ENCODE results near the gene TLR10.
A peak's percentile ranks its signal among the peaks of the same experiment; 100 is the strongest.
"Not testable (repeated sequence)": the region's sequence is repeated elsewhere in the genome, so short reads cannot be mapped to it uniquely, and the experiment has no call there.

TLR10 gene

DNA sequence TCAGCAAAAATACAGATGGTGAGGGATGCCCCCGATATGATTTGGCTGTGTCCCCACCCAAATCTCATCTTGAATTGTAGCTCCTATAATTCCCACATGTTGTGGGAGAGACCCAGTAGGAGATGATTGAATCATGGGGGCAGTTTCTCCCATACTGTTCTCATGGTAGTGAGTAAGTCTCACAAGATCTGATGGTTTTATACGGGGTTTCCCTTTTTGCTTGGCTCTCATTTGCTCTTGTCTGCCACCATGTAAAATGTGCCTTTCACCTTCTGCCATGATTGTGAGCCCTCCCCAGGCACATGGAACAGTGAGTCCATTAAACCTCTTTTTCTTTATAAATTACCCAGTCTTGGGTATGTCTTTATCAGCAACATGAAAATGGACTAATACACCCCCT lies 15.8 kb downstream of the TLR10 start:
- not testable (repeated sequence) for DNase-seq (ENCODE audit: low read depth)

DNA sequence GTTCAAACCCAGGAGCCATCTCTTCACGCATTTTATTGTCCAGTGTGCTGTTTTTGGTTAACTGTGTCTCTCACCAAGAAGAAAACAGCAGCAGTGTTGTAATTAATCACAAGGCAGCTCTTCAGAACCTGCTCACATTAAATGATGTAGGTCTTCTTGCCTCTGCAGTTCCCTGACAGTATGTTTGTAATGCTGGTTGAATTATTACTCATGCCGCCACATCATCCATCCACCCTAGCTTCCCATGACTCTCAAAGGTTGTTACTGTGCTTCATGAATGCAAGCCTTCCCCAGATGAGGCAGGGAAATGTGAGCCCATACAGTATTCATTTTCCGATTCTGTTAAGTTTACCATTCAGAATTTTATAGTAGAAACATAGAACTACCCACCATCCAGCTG lies 17.4 kb downstream of the TLR10 start:
- no peak for DNase-seq (ENCODE audit: low read depth)

DNA sequence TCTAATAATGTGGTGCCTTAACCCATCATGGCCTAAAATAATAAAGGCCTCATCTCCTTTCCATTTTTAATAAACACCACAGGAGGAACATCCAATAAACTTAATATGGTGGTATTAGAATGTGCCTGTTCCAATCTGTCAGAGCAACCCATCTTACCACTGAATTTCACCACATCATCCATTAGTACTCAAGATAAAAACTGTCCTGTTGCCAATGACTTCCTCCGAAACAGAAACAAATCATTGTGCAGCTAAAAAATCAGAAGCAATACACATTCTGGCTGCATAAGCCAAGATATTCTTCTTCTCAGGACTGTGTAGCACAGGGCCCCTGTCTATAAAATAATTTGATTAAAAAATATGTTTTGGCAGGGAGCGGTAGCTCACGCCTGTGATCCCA lies 18.5 kb downstream of the TLR10 start:
- DNase-seq (ENCODE audit: low read depth) = no peak

DNA sequence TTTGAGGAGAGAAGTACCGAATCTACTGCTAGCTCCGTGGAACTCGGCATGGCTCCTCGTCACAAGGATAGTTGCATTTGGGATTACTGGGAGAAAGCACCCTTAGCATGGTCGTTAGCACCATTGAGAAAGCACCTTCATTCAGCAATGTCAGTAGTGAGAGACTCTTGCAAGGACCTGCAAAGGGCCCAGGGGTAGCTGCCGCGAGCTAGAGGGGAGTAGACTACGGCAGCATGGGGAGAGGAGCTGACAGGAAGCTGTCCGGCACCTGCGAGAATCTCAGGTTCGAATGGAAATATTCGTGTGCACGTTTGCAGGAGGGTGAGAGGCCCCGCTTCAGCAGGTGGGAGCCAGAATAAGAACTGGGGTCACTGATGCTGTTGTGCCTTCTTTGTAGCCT lies 20.2 kb downstream of the TLR10 start:
- no peak for DNase-seq (ENCODE audit: low read depth)

DNA sequence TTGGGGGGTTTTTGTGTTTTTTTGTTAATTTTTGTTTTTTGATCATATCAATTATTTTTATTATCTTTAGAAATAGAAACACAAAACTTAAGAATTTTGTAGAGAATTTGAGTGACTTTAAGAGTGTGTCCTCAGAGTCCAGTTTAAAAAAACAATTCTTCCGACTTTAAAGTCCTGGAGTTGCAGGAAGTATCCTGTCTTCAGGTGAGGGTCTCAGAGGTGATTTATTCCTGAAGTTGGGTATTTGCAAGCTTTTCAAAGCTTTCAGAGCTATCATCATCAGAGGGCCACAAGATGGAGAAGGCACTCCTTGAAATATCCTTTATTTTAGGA lies 23.0 kb downstream of the TLR10 start:
- DNase-seq (ENCODE audit: low read depth) = no peak

DNA sequence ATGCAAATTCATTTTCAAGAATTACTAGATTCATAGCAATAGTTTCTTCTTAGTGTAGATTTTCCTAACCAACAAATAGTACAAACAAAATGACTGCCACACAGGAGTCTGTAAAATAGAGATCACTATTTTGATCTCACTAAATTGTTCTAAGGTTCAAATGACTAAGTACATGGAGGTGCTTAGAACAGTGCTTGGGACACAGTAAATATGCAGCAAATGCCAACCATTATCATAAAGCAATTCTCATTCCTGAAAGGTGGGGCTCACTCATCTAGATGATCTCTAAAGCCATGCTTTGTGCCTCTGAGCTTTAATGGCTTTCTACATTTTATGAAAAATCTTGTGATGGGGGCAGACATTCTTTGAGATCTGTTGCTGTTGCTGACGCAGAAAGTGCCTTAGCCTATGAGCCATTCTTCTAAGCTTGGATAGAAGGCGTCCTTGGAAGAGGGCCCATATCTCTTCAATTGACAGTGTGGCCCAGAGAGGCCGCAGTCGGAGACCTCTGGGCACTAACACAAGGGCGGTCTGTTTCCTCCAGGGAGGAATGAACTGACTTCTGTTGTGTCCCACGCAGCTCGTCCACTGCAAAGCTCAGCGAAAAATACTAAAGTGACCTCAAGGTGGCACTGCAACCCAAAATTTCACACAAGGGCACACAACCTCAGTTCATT lies 23.5 kb downstream of the TLR10 start:
- DNase-seq (ENCODE audit: low read depth) = peak; percentile 16

DNA sequence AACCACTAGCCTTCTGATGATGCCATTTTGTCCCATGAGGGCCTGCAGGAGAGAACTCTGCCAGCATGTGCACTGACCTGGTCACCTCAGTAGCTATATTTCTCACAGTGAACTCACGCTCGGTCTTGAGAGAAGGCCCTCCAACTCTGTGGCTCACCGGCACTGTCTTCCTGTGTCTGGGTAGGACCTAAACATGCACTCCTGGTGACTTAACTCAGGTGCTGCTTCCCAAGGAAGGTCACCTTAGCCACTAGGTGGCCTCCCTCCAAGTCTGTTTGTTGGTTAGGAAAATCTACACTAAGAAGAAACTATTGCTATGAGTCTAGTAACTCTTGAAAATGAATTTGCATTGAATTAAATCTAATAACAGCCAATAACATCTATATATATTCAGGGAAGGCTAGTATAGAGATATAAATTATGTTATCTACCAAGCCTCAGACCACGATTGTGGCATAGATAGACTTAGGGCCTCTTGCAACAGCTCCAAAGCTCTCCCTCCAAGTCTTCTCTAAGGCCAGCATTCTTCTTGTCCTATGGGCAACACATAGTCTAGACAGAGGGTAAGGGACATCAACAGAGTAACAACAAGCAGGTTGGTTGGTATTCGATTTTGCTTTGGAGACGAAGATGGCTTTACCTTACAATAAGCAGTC lies 24.7 kb downstream of the TLR10 start:
- DNase-seq (ENCODE audit: low read depth) = no peak

DNA sequence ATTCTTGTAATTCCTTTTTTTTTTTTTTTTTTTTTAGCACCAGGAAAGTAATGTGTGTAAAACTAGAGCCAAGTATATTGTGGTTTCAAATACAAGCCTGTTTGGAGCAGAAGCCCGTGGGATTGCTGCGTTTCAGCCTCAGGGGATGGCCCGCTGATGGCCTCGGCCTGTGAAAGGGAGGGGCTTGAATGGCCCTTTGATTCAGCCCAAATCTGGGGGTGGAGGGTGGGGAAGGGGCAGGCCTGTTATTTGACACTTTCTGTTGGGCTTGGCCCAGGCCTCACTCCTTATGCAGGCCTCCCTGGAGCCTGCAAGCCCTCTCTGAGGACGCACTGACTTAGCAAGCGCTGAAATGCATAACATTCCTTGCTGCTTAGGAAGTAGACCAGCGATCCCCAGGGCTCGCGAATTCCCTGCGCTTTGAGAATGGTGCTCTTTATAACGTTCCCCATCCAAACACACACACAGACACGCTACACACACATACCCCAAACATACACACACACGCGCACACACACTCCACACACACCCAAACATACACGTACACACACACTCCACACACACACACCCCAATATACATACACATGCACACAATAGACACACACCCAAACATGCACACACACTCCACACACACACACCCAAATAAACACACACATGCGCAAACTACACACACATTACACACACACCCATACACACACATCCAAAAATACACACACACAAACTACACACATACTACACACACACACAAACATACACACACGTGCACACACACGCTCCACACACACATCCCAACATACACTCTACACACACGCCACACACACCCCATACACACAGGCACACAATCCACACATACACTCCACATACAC lies 29.6 kb downstream of the TLR10 start:
- DNase-seq (ENCODE audit: low read depth) = no peak

DNA sequence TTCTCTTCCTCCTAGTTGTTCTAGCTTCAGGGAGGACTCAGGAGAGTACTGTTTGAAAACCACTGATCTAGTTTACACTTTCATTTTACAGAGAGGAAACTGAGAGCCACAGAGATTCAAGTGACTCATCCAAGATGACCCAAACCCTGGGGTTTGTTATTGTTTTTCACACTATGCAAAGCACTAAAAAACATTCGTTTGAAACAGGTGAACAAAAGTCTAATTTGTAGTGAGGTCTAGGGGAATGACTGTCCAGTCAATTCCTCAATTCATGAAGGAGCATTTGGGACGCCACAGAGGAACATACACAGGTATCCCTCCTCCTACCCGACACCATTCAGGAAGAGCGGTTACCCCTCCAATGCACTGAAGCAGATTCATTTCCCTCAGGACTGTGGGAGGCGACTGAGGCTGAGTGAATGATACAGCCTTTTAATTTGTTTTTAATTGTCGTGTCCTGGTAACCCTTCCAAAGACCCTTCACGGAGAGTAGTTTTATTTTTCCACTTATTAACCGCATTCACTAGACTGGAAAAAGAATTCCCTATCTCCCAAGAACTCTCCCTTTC lies 30.3 kb downstream of the TLR10 start:
- DNase-seq (ENCODE audit: low read depth) = no peak

DNA sequence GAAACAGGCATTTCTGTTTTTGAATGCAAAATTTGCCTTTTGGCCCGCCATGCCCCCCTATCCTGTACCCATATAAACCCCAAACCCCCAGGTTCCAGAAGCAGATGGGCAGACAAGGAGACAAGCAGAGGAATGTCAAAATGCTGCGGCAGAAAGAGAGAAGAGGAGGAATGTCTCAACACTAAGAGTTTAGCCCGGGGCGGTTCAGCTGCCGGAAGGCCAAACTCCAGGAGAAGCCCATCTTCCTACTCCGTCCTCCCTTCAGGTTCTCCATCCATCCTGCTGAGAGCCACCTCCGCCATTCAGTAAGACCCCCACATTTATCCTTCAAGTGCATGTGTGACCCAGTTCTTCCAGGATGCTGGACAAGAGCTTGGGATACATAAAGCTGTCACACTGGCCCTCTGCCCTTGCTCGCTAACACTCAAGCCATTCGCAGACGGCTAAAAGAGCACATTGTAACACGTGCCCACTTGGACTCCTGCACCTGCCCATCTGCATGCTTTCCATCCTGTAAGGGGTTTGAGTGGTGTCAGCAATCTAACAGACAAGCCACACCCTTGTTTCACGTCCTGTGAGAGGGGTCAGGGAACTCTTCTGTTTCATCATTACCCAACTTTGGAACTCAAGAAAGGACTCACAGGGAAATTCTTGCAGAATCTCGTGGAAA lies 31.3 kb downstream of the TLR10 start:
- no peak for DNase-seq (ENCODE audit: low read depth)

DNA sequence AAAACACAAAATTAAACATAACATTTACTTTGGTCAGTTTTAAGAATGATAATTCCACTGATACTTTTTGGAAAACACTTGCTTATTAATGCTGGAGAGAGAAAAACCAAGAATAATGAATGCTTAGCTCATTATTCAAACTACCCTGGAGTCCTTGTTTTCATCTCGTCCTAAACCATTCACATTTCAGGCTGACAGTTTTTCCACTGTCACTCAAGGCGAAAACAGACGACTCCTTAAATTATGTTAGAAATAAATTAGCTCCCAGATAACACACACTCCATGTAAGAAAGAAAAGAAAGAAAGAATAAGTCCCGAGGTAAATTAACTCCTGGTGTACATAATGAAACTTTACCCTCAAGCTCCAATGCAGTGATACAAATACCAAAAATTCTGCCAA lies 33.5 kb downstream of the TLR10 start:
- DNase-seq (ENCODE audit: low read depth) = no peak

DNA sequence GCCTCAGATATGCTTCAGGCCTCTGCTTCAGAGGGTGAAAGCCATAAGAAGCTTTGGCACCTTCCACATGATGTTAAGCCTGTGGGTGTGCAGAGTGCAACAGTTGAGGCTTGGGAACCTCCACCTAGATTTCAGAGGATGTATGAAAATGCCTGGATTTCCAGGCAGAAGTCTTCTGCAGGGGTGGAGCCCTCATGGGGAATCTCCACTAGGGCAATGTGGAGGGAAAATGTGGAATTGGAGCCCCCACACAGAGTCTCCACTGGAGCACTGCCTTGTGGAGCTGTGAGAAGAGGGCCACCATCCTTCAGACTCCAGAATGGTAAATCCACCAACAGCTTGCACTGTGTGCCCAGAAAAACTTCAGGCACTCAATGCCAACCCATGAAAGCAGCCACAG lies 35.2 kb downstream of the TLR10 start:
- no peak for DNase-seq (ENCODE audit: low read depth)

DNA sequence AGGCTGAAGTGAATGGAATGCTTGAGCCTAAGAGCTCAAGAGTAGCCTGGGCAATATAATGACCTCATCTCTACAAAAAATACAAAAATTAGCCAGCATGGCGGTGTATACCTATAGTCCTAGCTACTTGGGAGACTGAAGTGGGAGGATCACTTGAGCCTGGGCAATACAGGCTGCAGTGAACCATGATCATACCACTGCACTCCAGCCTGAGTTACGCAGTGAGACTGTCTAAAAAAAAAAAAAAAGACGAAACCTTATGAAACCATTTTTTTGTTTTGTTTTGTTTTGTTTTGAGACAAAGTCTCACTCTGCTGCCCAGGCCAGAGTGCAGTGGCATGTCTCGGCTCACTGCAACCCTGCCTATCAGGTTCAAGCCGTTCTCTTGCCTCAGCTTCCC lies 36.9 kb downstream of the TLR10 start:
- no peak for DNase-seq (ENCODE audit: low read depth)

DNA sequence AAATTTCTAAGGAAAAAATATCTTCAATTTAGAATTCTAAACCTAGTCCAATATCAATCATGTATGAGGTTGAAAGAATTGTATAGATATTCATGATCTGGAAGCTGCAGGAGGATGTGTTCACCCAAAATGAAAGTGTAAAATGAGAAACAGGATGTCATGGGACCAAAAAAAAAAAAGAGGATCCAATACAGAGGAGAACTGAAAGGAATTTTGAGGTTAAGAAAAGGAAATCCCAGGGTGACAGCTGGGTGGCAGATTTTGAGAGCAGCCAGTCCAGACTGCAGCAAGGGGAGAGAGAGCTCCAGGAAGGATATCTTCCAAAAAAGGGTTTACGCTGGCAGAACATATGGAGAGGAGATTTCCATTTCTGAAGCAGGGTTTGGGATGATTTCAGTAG lies 38.9 kb downstream of the TLR10 start:
- DNase-seq (ENCODE audit: low read depth) = no peak

DNA sequence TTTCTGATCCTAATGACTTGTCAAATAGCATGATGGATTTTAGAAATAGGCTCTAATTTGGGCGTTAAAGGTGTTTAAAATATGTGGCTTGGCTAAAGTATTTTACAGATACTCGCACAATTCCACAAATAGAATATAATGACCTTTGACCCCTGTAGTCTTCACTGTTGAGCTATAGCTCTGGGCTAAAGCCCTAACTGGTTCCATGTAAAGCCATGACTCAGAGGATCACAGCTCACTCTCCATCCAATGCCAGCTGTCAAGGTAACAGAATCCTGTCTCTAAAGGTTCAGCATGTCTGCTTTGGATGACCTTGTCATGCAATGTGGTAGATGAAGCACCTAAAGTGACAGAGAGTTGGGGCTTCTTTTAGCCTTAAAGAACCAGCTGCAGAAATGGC lies 42.5 kb downstream of the TLR10 start:
- DNase-seq (ENCODE audit: low read depth) = no peak

DNA sequence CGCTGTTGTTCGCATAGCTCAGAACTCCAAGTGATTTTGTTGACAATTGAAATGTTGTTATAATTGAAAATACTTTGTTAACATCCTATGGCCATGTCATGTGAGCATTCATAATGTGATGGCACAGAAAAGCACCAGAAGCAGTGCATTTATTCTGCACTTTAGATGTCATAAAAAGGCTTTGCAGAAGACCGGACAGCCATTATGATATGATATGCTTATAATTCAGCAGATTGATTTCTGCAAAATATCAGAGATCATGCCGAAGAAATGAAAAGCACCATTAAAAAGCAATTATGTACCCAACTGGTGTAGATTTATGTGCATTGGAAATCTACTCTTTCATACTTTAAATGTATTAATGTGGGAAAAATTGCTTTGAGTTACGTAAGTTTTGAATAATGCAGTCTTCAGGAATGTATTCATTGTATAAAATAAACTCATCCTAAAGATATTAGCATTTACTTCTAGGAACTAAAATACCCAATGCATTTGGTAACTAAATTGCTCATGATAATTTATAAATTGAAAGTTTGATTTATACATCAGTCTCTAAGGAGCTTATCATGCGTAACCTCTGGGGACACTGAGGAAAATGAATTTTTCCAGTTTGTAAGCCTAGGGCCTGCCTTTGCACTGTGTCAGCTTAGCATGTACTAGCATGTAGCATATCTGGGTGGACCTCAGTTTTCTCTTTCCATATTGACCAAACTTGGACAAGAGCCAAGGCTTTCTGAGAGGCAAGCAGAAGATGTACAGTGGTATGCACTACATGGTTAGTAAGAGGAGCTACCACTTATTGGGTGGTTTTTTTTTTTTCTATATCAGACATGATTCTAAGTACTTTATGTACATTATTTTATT lies 43.6 kb downstream of the TLR10 start:
- no peak for DNase-seq (ENCODE audit: low read depth)

DNA sequence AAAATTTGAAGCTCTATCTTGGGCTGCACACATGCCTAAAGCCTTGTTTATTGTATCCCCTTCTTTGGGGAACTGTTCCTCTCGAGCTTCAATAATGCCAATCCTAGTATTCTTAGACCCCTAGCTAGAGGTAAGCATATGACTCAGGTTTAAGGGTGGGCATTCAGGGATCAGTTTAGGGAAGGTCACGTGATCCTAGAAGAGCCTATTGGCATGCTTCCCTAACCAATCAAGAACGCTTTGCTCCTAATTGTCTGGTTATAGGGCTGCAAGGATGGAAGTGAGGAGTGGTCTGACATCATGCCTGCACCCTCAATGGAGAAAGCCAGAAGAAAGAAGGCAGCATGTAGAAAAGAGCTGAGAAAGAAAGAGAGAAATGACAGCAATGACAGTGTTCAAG lies 46.9 kb downstream of the TLR10 start:
- no peak for DNase-seq (ENCODE audit: low read depth)

DNA sequence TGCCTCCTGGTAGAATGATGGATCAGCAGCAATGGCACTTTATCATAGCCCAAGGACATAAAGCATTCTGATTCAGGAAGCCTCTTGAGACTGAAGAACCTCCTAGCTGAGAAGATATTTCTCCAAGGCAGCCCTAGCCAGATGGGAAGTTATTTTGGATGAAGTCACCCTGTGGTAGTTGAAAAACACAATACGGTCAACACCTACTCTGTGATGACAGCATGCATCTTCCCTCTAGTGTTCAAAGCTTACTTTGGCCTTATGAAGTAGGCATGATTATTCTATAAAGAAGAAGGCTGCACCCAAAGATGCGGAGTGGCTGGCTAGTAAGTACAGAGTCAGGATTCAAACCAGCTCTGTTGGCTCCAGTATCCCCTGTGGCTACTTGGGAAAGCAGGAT lies 47.9 kb downstream of the TLR10 start:
- DNase-seq (ENCODE audit: low read depth) = no peak

DNA sequence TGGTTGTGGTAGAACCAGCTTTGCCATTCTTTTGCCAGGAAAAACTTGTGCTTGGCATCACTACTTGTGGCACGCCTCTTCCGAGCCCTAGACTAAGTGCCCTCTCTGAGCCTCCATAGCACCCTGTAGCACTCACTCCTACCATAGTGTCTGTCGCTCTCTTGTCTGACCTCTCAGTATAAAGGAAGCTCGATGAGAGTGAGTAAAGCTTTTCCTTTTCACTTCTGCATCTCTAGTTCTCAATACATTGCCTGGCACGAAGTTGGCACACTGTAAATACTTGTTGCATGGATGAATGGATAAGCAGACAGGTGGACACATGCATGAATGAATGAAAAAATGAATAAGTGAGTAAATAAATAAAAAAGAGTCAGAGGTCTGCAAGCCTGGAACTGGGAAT lies 48.3 kb downstream of the TLR10 start:
- no peak for DNase-seq (ENCODE audit: low read depth)

DNA sequence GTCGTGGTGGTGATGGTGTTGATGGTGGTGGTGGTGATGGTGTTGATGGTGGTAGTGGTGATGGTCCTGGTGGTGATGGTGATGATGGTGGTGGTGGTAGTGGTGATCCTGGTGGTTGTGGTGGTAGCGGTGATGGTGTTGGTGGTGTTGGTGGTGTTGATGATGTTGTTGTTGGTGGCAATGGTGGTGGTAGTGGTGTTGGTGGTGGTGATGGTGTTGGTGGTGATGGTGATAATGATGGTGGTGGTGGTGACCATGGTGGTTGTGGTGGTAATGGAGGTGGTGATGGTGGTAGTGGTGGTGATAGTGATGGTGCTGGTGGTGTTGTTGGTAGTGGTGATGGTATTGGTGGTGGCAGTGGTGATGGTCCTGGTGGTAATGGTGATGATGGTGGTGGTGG lies 49.1 kb downstream of the TLR10 start:
- no peak for DNase-seq (ENCODE audit: low read depth)

DNA sequence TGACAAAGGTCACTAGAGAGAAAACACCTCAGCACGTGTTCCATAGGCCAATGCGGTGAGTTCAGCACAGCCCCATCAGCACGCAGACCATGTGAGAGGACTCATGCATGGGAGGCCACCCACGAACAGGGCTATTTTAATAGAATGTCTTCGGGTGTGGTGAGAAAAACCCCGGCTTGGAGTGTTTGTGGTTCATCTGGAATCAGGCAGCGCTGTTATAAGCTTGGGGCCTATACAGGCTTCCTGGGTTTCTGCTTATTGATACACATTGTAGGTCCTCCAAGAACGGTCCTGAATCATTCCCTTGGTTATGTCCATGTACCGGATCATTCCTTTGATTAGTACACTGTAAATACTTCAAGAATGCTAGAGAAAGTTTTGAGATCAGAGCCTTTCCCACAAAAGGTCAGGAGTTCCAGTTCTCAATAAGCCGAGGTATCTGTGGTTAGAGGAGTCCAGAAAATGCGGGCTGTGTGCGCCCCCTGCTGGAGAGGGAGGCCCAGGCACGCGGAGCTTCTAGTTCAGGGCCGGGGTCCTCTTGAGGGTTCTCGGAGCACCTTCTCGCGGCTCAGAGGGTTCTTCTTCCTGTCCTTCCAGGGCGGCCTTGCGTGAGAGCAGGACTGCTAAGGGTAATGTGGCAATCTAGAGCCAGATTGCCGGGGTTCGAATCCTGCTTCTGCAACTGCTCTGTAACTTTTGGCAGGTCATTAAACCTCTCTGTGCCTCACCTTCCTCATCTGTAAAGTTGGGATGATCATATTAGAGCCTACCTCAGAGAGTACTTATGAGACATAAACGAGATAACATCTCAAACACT lies 51.8 kb downstream of the TLR10 start:
- DNase-seq (ENCODE audit: low read depth) = peak; percentile 73
